Measurements from ENCODE around the gene SFXN3.

The SFXN3 gene

DNA sequence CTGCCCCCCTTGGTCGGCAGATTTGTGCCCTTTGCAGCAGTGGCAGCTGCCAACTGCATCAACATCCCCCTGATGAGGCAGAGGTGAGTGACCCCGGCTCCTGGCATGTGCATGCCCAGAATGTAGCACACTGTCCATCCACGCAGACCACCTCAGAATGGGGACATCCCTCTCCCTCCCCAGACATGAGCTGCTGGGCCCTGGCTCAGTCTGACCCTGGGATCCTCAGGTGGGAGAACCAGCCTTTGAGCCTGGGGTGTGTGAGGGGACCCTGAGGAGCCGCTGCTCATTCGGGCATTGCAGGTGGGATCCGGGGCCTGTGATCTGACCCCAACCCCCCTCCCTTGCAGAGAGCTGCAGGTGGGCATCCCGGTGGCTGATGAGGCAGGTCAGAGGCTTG lies 5.7 kb downstream of the SFXN3 start:
- no peak overlapping the region for H3K4me3 ChIP-seq (ENCODE audit: low read length)
- no peaks in the 10 kb centered on the region for H3K79me2 ChIP-seq (ENCODE audit: control insufficient read depth, low read length)
- H3K4me2 ChIP-seq (ENCODE audit: low read length): no peak overlapping the region
- H3K9me2 ChIP-seq (replicated peaks; ENCODE audit: control insufficient read depth, low read length): no peaks in the 10 kb centered on the region
- H3K27me3 ChIP-seq (ENCODE audit: control insufficient read depth, low read length): peaks cover 40% of the 10 kb centered on the region
- no peaks in the 10 kb centered on the region for H3F3A ChIP-seq (ENCODE audit: control insufficient read depth, insufficient read depth)
- TF ChIP-seq, protein P1, sequence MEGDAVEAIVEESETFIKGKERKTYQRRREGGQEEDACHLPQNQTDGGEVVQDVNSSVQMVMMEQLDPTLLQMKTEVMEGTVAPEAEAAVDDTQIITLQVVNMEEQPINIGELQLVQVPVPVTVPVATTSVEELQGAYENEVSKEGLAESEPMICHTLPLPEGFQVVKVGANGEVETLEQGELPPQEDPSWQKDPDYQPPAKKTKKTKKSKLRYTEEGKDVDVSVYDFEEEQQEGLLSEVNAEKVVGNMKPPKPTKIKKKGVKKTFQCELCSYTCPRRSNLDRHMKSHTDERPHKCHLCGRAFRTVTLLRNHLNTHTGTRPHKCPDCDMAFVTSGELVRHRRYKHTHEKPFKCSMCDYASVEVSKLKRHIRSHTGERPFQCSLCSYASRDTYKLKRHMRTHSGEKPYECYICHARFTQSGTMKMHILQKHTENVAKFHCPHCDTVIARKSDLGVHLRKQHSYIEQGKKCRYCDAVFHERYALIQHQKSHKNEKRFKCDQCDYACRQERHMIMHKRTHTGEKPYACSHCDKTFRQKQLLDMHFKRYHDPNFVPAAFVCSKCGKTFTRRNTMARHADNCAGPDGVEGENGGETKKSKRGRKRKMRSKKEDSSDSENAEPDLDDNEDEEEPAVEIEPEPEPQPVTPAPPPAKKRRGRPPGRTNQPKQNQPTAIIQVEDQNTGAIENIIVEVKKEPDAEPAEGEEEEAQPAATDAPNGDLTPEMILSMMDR (IDR thresholded peaks at IDR 0.05; ENCODE audit: low read depth, low read length, poor library complexity, severe bottlenecking): no peak
- no peak for TF ChIP-seq EZH2phosphoT487 (IDR thresholded peaks at IDR 0.05; ENCODE audit: borderline replicate concordance, low read length)
- H4K20me1 ChIP-seq (ENCODE audit: control insufficient read depth, insufficient read depth, low read depth, low read length): no peaks in the 10 kb centered on the region
- no peak overlapping the region for H3K27ac ChIP-seq (ENCODE audit: low read depth, low read length)
- H3K36me3 ChIP-seq (ENCODE audit: control insufficient read depth, low read length): no peaks in the 10 kb centered on the region
- no peaks in the 10 kb centered on the region for H3K9me3 ChIP-seq (ENCODE audit: control insufficient read depth, insufficient read depth, low read length)
- peaks cover 13% of the 10 kb centered on the region for H3K4me1 ChIP-seq (ENCODE audit: control insufficient read depth, low read length)

DNA sequence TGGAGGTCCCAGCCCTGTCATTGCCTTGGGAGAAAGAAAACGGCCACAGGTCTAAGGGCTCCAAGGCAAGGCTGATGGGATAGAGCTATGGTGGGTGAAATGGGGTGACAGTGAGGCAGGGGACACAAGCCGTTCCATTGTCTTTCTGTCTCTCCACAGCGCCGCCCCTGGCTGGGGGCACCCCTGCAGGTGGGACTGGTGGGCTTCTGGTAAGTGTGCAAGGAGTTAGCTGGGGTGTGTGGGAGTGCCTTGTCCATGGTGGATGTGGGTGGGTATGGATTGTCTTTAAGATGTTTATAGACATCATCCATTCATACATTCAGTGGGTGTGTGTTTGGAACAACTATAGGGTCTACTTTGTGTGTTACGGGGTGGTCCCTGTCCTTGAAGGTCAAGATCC lies 7.5 kb downstream of the SFXN3 start:
- no peaks in the 10 kb centered on the region for H3F3A ChIP-seq (ENCODE audit: control insufficient read depth, insufficient read depth)
- no peak overlapping the region for H3K4me2 ChIP-seq (ENCODE audit: low read length)
- H3K9me2 ChIP-seq (replicated peaks; ENCODE audit: control insufficient read depth, low read length): no peaks in the 10 kb centered on the region
- peaks cover 24% of the 10 kb centered on the region; the same call in 1 of the 2 replicates for H3K27me3 ChIP-seq (ENCODE audit: control insufficient read depth, low read length)
- no peaks in the 10 kb centered on the region for H3K9me3 ChIP-seq (ENCODE audit: control insufficient read depth, insufficient read depth, low read length)
- no peaks in the 10 kb centered on the region for H3K79me2 ChIP-seq (ENCODE audit: control insufficient read depth, low read length)
- H4K20me1 ChIP-seq (ENCODE audit: control insufficient read depth, insufficient read depth, low read depth, low read length): no peaks in the 10 kb centered on the region
- H3K4me1 ChIP-seq (ENCODE audit: control insufficient read depth, low read length): peaks cover 12% of the 10 kb centered on the region
- TF ChIP-seq EZH2phosphoT487 (IDR thresholded peaks at IDR 0.05; ENCODE audit: borderline replicate concordance, low read length): no peak
- TF ChIP-seq, protein P1 (IDR thresholded peaks at IDR 0.05; ENCODE audit: low read depth, low read length, poor library complexity, severe bottlenecking): peak; percentile 49
- H3K4me3 ChIP-seq (ENCODE audit: low read length): no peak overlapping the region
- H3K36me3 ChIP-seq (ENCODE audit: control insufficient read depth, low read length): no peaks in the 10 kb centered on the region
- no peak overlapping the region for H3K27ac ChIP-seq (ENCODE audit: low read depth, low read length)

DNA sequence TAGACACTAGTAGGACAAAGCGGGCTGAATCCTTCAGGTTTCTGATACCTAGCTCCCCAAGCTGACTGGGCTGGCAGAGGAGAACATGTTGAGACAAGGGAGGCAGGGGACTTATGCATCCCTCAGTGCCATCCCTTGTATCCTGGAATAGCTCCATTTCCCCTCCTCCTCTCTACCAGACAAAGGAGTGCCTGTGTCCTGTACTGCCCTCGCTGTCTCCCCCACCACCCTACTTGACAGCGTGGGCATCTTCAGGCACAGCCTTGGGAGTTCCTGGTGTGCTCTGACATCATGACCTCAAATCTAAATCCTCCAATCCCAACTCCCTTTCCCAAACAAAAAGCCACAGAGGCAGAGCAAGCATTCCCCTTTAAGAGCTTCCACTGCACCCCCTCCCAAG lies 9.0 kb downstream of the SFXN3 start:
- Histone ChIP-seq H3K36me3 (ENCODE audit: control insufficient read depth, low read length) (no peaks in the 10 kb centered on the region), H3K27me3 (ENCODE audit: control insufficient read depth, low read length) (peaks cover 18% of the 10 kb centered on the region; the same call in 1 of the 2 replicates), H3K9me3 (ENCODE audit: control insufficient read depth, insufficient read depth, low read length) (no peaks in the 10 kb centered on the region), H3K4me3 (ENCODE audit: low read length) (no peak overlapping the region), H3K27ac (ENCODE audit: low read depth, low read length) (no peak overlapping the region), H3K9me2 (replicated peaks; ENCODE audit: control insufficient read depth, low read length) (no peaks in the 10 kb centered on the region), H3K4me1 (ENCODE audit: control insufficient read depth, low read length) (peaks cover 15% of the 10 kb centered on the region), H3K4me2 (ENCODE audit: low read length) (no peak overlapping the region), H4K20me1 (ENCODE audit: control insufficient read depth, insufficient read depth, low read depth, low read length) (no peaks in the 10 kb centered on the region), H3K79me2 (ENCODE audit: control insufficient read depth, low read length) (no peaks in the 10 kb centered on the region), H3F3A (ENCODE audit: control insufficient read depth, insufficient read depth) (peaks cover 4% of the 10 kb centered on the region)
- no peak for TF ChIP-seq EZH2phosphoT487 (IDR thresholded peaks at IDR 0.05; ENCODE audit: borderline replicate concordance, low read length)
- TF ChIP-seq, protein P1 (IDR thresholded peaks at IDR 0.05; ENCODE audit: low read depth, low read length, poor library complexity, severe bottlenecking): no peak

Data from DOHH2 (cell line).